Activated CD4-positive, alpha-beta T cell treated with anti-CD3 and anti-CD28 coated beads for 36 hours (primary cell): ENCODE data around the gene NMRK1. TPM values are rescaled to one million over a fixed set of nuclear protein-coding genes. Genes with fewer than 3 reads are reported as not detected.
A peak's percentile ranks its signal among the peaks of the same experiment; 100 is the strongest.

Source experiments
- ATAC-seq: fragments of 200-7000 bp; cut with Tn5 transposase; one replicate; pipeline ENCODE4 v1.10.0; 2021; ENCODE audit warnings: mild to moderate bottlenecking, moderate library complexity
- CTCF ChIA-PET: fragments of 350-600 bp; sonication (Branson Sonifier 250); formaldehyde crosslinking; loops from one replicate; lab custom pipeline; 2021; ENCODE audit warnings: antibody characterized with exemption; lab: Charles Lee
- POLR2A ChIA-PET: fragments of 350-600 bp; sonication (Branson Sonifier 250); formaldehyde crosslinking; loops from one replicate; lab custom pipeline; 2021; ENCODE audit warnings: antibody characterized with exemption, inconsistent platforms; lab: Charles Lee
- DNase-seq: peaks from one replicate; pipeline ENCODE4 v3.0.0-alpha.2; 2020
- H3K27ac Mint-ChIP-seq: one replicate; pipeline ENCODE4 v1.8.0; 2021; ENCODE audit warnings: mixed read lengths
- H3K27me3 Mint-ChIP-seq: one replicate; pipeline ENCODE4 v1.8.0; 2021; ENCODE audit warnings: mixed read lengths
- H3K36me3 Mint-ChIP-seq: one replicate; pipeline ENCODE4 v1.8.0; 2021; ENCODE audit warnings: low read depth, mixed read lengths
- H3K4me1 Mint-ChIP-seq: one replicate; pipeline ENCODE4 v1.8.0; 2021; ENCODE audit warnings: mixed read lengths
- H3K4me3 Mint-ChIP-seq: one replicate; pipeline ENCODE4 v1.8.0; 2021; ENCODE audit warnings: mild to moderate bottlenecking, moderate library complexity, mixed read lengths
- H3K9me3 Mint-ChIP-seq: one replicate; pipeline ENCODE4 v1.8.0; 2021; ENCODE audit warnings: low read depth, mixed read lengths
- intact Hi-C, 2 experiments: fragments of 100-400 bp; cut with DNase I in 1 of 2; cut with micrococcal nuclease in 1 of 2; formaldehyde crosslinking; loops; one replicate each; pipeline versions ENCODE4 v1.14.2 to v1.15.1; 2022 to 2024; cut with DNase I, micrococcal nuclease
- total RNA-seq, 2 experiments: library from RNA; stranded (reverse); gene quantifications; one replicate each; pipeline ENCODE4 v1.2.3, GENCODE V29; 2021

The NMRK1 gene
- total RNA-seq, 2 experiments from 2014 or later: 20.9 to 29.2 TPM

DNA sequence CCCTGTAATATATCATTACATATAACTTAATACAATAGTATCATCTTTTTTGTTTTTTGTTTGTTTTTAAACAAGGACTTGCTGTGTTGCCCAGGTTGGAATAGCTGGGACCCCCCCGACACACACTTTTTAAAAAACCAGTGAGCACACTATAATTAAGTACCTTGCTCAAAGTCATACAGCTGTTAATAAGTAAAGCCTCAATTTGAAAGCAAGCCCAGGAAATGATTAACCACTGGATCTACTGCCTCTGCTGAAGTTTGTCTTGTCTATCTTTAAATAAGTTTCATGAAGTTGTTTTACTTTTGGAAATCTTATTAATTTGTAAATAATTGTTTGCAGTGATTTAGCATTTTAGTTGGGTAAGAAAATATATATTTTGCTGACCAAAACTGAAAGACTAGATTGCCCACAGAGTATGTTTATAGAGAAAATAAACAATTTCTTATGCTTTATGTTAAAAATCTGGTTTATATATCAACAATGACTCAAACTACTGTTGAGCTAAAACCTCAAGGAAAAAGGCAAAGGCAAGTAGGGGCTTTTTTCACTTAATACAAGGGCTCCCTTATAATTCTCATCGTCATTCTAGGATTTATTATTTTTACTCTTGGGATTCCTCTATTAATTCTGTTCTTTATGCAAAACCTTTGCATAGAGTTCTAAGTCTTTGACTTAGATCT lies 54.0 kb downstream of the NMRK1 start:
- no peak for ATAC-seq
- peaks cover 3% of the 10 kb centered on the region for H3K27me3 Mint-ChIP-seq
- no peaks in the 10 kb centered on the region for H3K9me3 Mint-ChIP-seq
- H3K36me3 Mint-ChIP-seq: no peaks in the 10 kb centered on the region
- intact Hi-C loops: no loop called here
- CTCF ChIA-PET: no interaction called here
- DNase-seq: no peak
- H3K4me3 Mint-ChIP-seq: no peak overlapping the region
- POLR2A ChIA-PET: no interaction called here
- H3K4me1 Mint-ChIP-seq: no peaks in the 10 kb centered on the region
- H3K27ac Mint-ChIP-seq: no peak overlapping the region

DNA sequence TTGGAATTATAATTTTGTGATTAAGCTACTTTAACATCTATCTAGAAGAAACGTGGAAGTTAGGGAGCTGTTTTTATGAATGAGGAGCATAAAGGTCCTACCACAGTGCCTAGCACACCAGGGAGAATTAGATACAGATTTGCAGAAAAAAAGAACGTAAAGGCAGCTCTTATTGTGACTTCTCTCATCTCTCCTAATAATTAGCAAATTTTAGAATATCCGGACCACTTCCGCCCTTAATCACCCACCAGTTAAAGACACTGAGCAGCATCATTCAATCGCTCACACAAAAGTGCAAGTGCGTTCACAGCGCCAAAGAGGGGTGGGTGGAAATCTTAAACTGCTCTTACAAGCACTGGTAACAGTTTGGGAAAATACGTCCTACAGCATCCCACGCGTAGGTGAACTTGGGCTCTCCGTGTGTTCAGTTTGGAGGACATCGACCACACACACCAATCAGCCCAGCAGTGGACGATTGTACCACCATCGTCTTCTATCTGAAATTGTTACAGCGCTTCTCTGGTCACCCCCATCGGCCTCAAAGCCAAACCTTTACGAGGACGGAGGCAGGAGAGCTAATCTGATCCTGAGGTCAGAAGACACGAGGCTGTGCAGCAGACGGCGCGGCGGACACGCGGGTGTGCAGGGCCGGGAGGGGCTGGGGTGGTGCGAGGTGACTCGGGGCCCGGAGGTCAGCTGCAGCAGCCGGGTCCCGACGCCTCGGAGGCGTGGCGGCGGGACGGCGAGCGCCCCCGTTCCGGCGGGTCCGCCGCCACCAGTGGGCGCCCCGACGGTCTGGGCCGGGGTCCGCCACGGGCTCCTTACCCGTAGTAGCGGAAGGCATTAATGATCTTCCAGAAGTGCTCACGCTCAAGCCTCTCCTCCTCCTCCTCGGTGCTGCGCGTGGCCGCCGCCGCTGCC lies 60.5 kb downstream of the NMRK1 start:
- ChIA-PET POLR2A (interaction anchor here (0.9 to 2.8 kb wide), 5 partner anchors 37 to 121 kb away, joined by 3 to 22 read pairs (median 4); partner anchors contain the start of genes C9orf40, NMRK1 and OSTF1), CTCF (interaction anchor here (0.6 to 3.4 kb wide), 16 partner anchors 7 to 250 kb away, joined by 3 to 12 read pairs (median 4); partner anchors contain the start of genes C9orf40, NMRK1 and OSTF1)
- intact Hi-C loops: loop anchor here (1.0 to 10.0 kb wide), 12 partner anchors 43 to 1873 kb away; partner anchors contain the start of genes C9orf40 (in 2 of the 2), NMRK1 (in 2 of the 2), OSTF1 (in 2 of the 2) and ANXA1 (in 1 of the 2)
- Mint-ChIP-seq H3K9me3 (no peaks in the 10 kb centered on the region), H3K4me3 (peak overlapping the region; percentile 98), H3K27me3 (no peaks in the 10 kb centered on the region), H3K36me3 (peaks cover 16% of the 10 kb centered on the region), H3K4me1 (peaks cover 33% of the 10 kb centered on the region), H3K27ac (peak overlapping the region; percentile 99)
- DNase-seq (peak; percentile 72), ATAC-seq (peak; percentile 34)

- ATAC-seq: no peak
Measured at GRCh38 chr9:75023846-75024245, 64.1 kb downstream of the NMRK1 start.

DNA sequence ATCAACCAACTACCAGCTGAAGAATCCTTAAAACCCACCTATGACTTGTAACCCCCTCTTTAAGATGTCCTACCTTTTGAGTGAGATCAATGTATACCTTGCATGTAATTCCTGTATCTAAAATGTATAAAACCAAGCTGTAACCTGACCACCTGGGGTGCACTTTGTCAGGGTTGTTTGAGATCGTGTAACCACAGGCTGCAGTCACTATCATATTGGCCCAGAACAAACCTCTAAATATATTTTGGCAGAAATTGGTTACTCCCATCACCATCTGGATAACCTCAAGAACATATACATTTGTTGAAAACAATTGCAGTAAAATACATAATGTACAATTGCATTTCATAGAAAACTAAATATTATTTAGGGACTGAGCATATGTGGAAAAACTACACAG lies 68.3 kb downstream of the NMRK1 start:
- DNase-seq (no peak), ATAC-seq (no peak)
- CTCF ChIA-PET: interaction anchor here (1.3 to 1.8 kb wide), 2 partner anchors 9 to 14 kb away, joined by 3 to 7 read pairs; partner anchors contain the start of gene CARNMT1
- Mint-ChIP-seq H3K4me3 (no peak overlapping the region), H3K27me3 (no peaks in the 10 kb centered on the region), H3K27ac (peak overlapping the region; percentile 0), H3K9me3 (no peaks in the 10 kb centered on the region), H3K4me1 (peaks cover 49% of the 10 kb centered on the region), H3K36me3 (peaks cover 32% of the 10 kb centered on the region)
- intact Hi-C loops: loop anchor here in 1 of 2 experiments (10.0 kb wide), 2 partner anchors 1005 to 1865 kb away; partner anchors contain the start of gene ANXA1
- POLR2A ChIA-PET: interaction anchor here (0.6 kb wide), 1 partner anchor 36 kb away, joined by 3 read pairs; no protein-coding TSS in a partner anchor

More at GRCh38 chr9:75023846-75024245, 64.1 kb downstream of the NMRK1 start:
- no peaks in the 10 kb centered on the region for H3K9me3 Mint-ChIP-seq
- CTCF ChIA-PET: interaction anchor here (1.1 kb wide), 1 partner anchor 8 kb away, joined by 3 read pairs; no protein-coding TSS in a partner anchor
- no peaks in the 10 kb centered on the region for H3K27me3 Mint-ChIP-seq
- peaks cover 32% of the 10 kb centered on the region for H3K36me3 Mint-ChIP-seq
- intact Hi-C loops: loop anchor here in 1 of 2 experiments (10.0 kb wide), 2 partner anchors 1001 to 1869 kb away; partner anchors contain the start of gene ANXA1
- H3K27ac Mint-ChIP-seq: no peak overlapping the region
- H3K4me1 Mint-ChIP-seq: peaks cover 54% of the 10 kb centered on the region
- H3K4me3 Mint-ChIP-seq: no peak overlapping the region
- DNase-seq: no peak
- POLR2A ChIA-PET: interaction anchor here (0.7 kb wide), 1 partner anchor 402 kb away, joined by 3 read pairs; no protein-coding TSS in a partner anchor

DNA sequence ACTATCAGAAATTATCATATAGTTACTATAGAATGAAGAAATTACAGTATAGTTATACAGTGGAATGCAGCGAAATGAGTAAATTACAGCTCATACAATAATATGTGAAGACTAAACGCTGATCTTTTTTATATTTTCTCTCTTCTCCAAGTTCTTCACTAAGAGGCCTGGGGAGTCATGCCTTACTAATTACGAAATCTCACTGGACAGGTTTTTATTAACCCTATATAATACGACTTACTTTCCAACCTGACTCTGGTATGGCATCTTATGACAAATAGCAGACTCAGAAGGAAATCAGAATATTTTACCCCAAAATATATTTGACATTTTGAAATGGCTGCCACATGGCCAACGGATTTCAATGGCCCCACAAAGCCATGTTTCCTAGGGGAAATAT lies 68.9 kb downstream of the NMRK1 start:
- no peak for DNase-seq
- Mint-ChIP-seq H3K36me3 (peaks cover 32% of the 10 kb centered on the region), H3K4me3 (no peak overlapping the region), H3K9me3 (no peaks in the 10 kb centered on the region), H3K27me3 (no peaks in the 10 kb centered on the region), H3K4me1 (peaks cover 46% of the 10 kb centered on the region), H3K27ac (no peak overlapping the region)
- POLR2A ChIA-PET: interaction anchor here (0.6 kb wide), 1 partner anchor 37 kb away, joined by 3 read pairs; no protein-coding TSS in a partner anchor
- no peak for ATAC-seq
- intact Hi-C loops: no loop called here
- CTCF ChIA-PET: interaction anchor here (1.8 kb wide), 1 partner anchor 14 kb away, joined by 7 read pairs; no protein-coding TSS in a partner anchor

DNA sequence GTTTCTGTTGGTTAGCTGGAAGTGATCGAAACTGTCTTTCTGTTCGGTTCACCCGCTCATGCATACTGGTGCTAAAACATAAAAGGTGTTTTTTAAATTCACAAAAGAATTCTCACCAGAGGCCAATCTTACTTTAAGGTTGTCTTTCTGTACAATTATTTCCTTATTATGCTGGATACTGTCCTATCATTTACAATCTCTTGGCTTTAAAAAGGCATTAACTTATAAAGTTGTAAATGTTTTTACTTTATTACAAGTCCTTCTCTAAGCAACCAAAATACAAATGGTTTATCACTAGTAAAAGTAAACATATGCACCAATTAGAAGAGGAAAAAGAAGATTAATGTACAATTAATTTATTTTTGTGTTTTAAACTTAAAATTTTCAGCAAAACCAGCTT lies 70.6 kb downstream of the NMRK1 start:
- CTCF ChIA-PET: interaction anchor here (1.1 to 1.5 kb wide), 2 partner anchors 8 to 242 kb away, joined by 3 read pairs; no protein-coding TSS in a partner anchor
- Mint-ChIP-seq H3K9me3 (no peaks in the 10 kb centered on the region), H3K27me3 (no peaks in the 10 kb centered on the region), H3K4me1 (peaks cover 37% of the 10 kb centered on the region), H3K27ac (no peak overlapping the region), H3K36me3 (peaks cover 30% of the 10 kb centered on the region), H3K4me3 (no peak overlapping the region)
- no peak for DNase-seq
- intact Hi-C loops: no loop called here
- ATAC-seq: no peak
- POLR2A ChIA-PET: no interaction called here

- no peak overlapping the region for H3K27ac Mint-ChIP-seq
- intact Hi-C loops: no loop called here
- no peak overlapping the region for H3K4me3 Mint-ChIP-seq
- no peaks in the 10 kb centered on the region for H3K9me3 Mint-ChIP-seq
- H3K4me1 Mint-ChIP-seq: peaks cover 35% of the 10 kb centered on the region
- ATAC-seq (no peak), DNase-seq (no peak)
- peaks cover 29% of the 10 kb centered on the region for H3K36me3 Mint-ChIP-seq
- ChIA-PET CTCF (interaction anchor here (1.0 to 2.4 kb wide), 3 partner anchors 11 to 240 kb away, joined by 3 to 12 read pairs (median 10); no protein-coding TSS in a partner anchor), POLR2A (interaction anchor here (0.6 kb wide), 1 partner anchor 231 kb away, joined by 3 read pairs; no protein-coding TSS in a partner anchor)
- H3K27me3 Mint-ChIP-seq: no peaks in the 10 kb centered on the region
Measured at GRCh38 chr9:75013735-75014134, 74.2 kb downstream of the NMRK1 start.

Other genes starting within 250 kb of the NMRK1 start
- gene TRPM6, start 200.2 kb downstream of the NMRK1 start, total RNA-seq: under 1 TPM; 0.07 TPM
- 10 to 100 TPM; 14.0 to 19.7 TPM for gene C9orf40, start 135.2 kb downstream of the NMRK1 start, total RNA-seq
- gene CARNMT1, start 59.9 kb downstream of the NMRK1 start, total RNA-seq: 10 to 100 TPM; 27.9 to 35.4 TPM
- gene OSTF1, start 359 bp upstream of the NMRK1 start, total RNA-seq: 10 to 100 TPM; 72.6 to 85.5 TPM